VCaP (cell line): ENCODE data around the gene CACNA2D4.

Experiments
- H3K27ac ChIP-seq: fragments of 450-650 bp; 2 replicates; pipeline ENCODE4 v1.5.1; 2017
- TF ChIP-seq, protein P1 (sequence below): fragments of 450-650 bp; conservative IDR thresholded peaks from 2 replicates; pipeline ENCODE4 v1.5.1; 2017; ENCODE audit warnings: mild to moderate bottlenecking, moderate library complexity

The CACNA2D4 gene

DNA sequence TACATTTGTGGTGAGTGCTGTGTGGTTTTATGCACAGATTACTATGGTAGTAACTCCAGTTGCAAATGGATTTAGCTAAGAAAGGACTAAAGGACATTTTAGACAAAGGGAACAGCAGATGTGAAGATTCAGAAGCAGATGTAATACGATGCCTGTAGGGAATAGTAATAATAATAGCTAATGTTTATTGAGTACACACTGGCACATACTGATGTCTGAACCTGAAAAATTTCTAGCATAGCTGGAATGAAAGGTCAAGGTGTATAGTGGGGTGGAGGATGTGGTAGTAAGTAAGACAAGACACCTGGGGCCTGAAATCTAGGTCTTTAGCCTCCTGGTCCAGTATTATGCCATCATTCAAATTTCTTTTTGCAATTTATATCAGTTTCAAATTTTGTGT, 152.3 kb downstream of the CACNA2D4 start:
- H3K27ac ChIP-seq, result no peak overlapping the region
- TF ChIP-seq, protein P1, sequence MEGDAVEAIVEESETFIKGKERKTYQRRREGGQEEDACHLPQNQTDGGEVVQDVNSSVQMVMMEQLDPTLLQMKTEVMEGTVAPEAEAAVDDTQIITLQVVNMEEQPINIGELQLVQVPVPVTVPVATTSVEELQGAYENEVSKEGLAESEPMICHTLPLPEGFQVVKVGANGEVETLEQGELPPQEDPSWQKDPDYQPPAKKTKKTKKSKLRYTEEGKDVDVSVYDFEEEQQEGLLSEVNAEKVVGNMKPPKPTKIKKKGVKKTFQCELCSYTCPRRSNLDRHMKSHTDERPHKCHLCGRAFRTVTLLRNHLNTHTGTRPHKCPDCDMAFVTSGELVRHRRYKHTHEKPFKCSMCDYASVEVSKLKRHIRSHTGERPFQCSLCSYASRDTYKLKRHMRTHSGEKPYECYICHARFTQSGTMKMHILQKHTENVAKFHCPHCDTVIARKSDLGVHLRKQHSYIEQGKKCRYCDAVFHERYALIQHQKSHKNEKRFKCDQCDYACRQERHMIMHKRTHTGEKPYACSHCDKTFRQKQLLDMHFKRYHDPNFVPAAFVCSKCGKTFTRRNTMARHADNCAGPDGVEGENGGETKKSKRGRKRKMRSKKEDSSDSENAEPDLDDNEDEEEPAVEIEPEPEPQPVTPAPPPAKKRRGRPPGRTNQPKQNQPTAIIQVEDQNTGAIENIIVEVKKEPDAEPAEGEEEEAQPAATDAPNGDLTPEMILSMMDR, result no peak

DNA sequence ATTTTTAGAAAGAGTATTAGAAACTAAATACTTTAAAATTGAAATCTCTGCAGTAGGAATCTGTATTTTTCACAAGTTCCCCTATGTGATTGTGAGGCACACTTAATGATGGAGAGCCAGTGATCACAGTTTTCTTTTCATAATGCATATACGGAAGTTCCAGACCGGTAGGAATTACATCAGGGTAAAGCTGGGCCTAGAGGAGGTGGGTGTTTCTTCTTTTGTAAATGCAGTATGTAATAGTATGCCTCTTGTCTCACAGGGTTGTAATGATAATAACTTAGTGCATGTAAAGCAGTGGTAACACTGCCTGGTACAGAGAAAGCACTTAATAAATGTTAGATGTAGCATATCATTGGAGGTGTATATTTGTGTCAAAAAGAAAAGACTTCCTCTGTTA, 155.3 kb downstream of the CACNA2D4 start:
- H3K27ac ChIP-seq, result no peak overlapping the region
- TF ChIP-seq, protein P1, result no peak

DNA sequence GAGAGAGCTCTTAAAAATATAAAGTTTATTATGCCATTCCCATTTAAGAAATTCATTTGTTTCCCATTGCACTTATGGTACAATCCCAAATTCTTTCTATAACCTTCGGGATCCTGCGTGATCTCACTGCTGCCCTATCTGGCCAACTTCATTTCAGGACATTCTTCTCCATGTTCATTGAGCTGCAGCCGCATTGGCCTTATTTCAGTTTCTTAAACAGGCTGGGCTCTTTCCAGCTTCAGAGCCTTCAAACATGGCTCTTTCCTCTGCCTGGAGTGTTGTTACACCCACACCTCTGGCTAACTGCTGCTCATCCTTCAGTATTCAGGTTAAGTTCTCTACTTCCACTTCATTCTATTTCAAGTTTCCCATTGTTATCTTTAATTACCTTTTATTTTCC, 156.6 kb downstream of the CACNA2D4 start:
- H3K27ac ChIP-seq, result no peak overlapping the region
- TF ChIP-seq, protein P1, result no peak

DNA sequence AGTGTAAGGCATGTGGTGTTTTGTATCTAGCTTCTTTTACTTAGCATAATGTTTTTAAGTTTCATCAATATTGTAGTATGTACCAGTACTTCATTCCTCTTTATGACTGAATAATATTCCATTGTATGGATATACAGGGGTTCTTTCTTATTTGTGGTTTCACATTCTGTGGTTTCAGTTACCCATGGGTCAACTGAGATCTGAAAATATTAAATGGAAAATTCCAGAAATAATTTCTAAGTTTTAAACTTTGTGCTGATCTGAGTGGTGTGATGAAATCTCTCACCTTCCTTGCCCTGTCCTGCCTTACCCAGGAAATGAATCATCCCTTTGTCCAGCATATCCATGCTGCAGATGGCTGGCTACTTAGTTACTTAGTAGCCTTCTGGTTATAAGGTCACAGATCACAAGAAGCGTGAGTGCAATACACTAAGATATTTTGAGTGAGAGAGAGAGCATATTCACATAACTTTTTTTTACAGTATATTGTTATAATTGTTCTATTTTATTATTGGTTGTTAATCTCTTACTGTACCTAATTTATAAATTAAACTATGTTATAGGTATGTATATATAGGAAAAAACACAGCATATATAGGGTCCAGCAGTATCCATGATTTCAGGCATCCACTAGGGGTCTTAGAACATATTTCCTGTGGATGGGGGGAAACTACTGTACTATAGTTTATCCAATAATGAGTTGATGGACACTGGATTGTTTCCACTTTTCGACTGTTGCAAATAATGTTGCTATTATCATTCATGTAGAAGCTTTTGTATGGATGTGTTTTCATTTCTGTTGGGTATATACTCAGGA, 157.7 kb downstream of the CACNA2D4 start:
- TF ChIP-seq, protein P1, result no peak
- H3K27ac ChIP-seq, result no peak overlapping the region

DNA sequence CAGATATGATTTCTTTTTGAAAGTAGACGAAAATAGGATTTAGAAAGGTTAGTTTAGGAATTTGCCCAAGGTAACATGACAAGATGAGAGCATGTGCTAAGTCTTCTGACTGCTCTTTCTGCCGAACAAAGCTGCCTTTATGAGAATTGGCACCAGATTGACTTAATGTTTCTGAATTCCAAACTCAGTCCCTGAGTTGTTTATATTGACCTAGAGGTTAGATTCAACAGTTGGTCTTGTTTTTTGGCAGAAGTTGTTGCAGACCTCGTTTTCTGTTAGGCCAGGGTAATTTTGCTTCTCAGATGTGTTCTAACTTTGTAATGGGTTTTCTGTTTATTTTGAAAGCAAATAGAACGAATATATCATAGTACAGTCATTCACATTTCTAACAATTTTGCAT, 159.6 kb downstream of the CACNA2D4 start:
- H3K27ac ChIP-seq, result no peak overlapping the region
- TF ChIP-seq, protein P1, result no peak

DNA sequence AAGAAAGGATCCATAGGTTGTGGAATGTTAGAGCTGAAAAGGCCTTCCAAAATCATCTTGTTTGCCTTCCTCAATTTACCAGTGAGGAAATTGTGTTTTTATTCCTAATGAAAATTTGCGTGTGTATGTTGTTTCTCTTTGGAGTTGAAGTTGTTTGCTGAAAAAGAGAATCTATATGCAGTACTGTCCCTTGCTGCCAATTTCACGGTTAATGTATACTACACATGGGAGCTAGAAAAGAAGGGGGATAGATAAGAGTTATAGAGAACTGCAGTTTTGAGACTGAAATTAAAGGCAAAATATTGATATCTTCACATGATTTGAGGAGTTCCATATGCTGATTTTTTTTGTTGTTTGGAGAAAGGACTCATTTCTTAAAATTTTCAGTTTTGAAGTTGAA, 160.1 kb downstream of the CACNA2D4 start:
- TF ChIP-seq, protein P1, result no peak
- H3K27ac ChIP-seq, result no peak overlapping the region

DNA sequence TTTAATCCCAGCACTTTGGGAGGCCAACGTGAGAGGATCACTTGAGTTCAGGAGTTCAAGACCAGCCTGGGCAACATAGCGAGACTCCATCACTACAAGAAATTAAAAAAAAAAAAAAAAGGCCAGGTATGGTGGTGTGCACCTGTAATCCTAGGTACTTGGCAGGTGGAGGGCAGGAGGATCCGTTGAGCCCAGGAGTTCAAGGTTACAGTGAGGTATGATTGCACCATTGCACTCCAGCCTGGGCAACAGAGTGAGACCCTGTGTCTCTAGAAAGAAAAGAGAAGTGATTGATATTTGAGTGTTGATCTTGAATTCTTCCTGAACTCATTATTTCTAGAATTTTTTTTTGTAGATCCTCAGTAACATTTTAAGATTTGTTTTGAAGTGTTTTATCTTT, 168.2 kb downstream of the CACNA2D4 start:
- no peak overlapping the region for H3K27ac ChIP-seq
- TF ChIP-seq, protein P1, result no peak
